Measurements from ENCODE around the gene SLC7A6.

The SLC7A6 gene

DNA sequence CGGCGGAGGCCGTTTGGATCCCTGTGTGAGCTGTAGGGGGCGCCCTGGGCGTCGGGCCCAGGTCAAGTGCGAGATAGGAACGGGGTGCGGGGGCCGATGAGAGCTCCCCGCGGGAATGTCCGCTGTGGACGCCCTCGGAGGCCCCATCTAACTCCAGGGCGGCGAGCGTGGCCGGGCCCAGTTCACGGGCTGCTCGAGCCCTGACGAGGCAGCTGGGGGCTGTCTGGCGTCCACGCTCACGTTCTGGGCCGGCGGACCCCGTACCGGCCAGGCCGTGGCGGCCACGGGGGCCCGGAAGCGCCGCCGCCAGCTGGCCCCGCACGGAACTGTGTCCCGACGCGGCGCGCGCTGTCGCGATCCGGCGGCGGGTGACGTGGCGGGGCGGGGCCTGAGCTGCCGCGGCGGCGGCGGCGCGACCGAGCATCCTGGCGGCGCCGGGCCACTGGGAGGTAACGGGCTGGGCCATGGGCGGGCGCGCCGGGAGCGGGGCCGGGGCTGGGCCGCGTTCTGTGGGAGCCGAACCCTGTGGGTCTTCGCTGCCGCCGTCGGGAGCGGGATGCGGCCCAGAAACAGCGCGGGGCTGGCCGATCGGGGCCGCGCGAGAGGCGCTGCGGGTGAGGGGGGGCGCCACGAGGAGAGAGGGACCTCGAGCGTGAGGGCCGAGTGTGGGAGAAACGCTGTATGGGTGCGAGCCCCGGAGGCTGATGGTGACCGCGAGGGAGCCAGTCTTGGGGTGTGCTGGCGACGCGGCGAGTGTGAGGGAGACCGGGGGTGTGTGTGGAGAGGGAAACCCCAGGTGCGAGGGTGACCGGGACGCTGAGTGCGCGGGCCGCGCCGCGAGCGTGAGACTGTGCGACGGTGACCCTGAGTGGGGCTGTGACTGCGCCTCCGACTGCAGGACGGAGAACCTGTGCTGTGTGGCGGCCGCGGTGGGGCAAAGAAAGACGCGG, at the start of gene SLC7A6:
TSS of gene SLC7A6 (plus strand) at position 399 of the 950 bp plus-strand sequence. CDS start 10,201 bp downstream, outside the sequence.
- DNase-seq: no peak

DNA sequence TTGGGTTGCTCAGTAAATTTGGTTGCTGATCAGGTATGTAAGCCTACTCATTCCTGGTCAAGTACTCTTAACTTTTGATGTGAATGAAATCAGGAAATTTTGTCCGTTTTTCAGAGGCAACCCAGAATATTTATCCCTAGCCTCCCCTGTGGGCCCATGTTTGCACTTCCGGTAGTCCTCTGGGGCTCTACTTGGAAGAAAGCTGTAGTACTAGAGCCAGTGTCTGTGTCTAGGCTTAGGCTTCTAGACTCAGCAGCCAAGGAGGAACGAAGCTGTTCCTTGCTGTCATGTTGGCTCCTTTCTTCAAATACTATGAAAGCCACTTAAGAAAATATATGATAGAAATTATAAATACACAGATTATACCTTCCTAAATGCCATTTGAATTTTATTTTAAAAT, 49.6 kb upstream of the SLC7A6 start:
- no peak for DNase-seq

DNA sequence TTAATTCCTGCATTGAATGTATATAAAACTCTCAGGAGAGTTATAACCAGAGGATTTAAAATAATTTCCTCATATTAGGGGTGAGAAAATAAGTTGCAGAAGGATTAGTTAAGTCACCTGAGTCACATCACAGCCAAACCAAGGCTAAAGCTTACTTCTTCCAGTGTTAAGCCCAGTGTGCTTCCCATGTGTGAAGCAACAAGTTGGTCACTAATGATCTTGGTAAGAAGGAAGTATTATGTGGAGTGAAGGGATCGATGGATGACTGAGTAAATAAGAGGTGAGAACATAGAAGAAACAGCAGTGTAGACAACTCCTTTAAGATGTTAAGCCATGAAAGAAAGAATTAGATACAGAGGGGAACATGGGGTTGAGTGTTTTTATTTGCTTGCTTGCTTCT, 49.0 kb upstream of the SLC7A6 start:
- no peak for DNase-seq

DNA sequence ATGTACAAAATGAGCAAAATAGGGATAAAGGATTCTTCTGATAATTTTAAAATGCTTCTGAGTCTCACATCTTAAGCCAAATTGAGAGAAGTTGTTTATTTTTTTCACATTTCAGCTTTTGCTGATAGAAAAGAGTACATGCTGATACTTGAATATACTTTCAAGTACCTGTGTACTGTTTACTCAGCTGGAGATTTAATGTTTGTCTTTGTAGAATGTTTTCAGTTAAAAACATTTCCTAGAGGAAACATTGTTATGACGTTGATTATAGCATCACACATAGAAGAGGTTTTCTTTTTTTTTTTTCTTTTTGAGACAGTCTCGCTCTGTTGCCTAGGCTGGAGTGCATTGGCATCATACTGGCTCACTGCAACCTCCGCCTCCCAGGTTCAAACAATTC, 48.1 kb upstream of the SLC7A6 start:
- no peak for DNase-seq

DNA sequence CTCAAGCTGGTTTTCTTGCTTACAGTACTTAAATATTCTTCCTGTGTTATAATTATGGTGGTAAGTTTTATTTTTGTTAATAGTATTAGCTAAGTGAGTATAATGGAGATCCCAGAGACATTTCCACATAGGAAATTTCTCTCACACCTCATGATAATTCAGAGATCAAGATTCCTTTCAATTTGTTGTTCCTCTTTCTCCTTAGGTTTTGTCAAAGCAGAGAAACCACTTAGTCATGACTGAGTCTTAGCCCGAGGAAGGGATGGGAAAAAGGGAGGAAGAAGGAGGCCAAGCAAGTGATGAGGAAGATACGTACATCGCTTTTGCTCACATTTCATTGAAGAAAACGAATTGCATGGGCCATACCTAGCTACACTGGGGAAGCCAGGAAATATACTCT, 46.8 kb upstream of the SLC7A6 start:
- no peak for DNase-seq

DNA sequence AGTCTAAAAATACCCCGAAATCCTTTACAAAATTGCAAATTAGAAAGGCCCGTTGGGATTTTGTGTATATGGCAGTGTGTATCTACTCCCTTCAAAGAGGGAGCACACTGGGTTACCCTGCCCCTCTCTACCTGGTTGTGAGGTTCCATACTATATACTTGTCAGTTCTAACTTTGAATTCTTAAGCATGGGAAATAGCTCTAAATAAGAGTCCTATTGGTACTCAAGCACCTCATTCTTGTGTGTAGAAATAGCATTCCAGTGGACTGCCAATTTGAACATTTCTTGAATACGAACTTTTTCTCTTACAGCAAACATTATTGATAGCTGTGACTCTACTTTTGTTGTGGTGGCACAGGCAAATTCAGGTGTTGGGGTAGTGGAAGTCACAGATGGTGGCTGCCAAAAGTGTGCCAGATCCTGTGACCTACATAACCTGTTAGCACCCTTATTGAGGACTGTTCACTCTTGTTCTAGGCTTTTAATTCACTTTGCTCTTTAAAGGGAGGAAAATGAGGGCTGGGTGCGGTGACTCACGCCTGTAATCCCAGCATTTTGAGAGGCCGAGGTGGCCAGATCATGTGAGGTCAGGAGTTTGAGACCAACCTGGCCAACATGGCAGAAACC, 44.5 kb upstream of the SLC7A6 start:
- no peak for DNase-seq

DNA sequence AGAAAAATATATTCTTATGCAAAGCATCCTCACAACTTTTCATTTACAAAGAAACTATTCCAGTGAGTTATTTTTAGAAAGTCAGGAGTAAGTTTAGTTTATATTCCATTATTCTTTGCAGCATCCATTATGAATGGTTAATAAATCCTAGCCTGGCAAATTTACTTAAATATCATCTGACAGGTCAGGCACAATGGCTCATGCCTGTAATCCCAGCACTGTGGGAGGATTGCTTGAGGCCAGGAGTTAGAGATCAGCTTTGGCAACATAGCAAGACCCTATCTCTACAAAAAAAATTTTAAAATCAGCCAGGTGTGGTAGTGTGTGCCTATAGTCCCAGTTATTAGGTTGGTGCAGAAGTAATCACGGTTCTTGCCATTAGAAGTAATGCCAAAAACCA, 41.3 kb upstream of the SLC7A6 start:
- DNase-seq: no peak

DNA sequence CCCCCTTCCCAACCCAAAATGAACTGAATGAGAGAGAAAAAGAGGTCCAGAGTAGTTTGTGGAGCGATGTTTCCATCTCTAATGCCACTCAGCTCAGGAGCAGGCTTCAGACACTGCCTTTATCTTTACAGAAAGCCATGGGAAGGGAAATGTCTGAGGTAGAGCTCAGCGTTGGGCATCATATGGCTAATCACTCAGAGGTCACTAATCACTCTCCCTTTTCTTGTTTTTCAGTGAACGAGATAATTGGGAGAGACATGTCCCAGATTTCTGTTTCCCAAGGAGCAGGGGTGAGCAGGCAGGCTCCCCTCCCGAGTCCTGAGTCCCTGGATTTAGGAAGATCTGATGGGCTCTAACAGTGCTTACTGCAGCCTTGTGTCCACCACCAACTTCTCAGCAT, 38.2 kb upstream of the SLC7A6 start:
- DNase-seq: no peak

DNA sequence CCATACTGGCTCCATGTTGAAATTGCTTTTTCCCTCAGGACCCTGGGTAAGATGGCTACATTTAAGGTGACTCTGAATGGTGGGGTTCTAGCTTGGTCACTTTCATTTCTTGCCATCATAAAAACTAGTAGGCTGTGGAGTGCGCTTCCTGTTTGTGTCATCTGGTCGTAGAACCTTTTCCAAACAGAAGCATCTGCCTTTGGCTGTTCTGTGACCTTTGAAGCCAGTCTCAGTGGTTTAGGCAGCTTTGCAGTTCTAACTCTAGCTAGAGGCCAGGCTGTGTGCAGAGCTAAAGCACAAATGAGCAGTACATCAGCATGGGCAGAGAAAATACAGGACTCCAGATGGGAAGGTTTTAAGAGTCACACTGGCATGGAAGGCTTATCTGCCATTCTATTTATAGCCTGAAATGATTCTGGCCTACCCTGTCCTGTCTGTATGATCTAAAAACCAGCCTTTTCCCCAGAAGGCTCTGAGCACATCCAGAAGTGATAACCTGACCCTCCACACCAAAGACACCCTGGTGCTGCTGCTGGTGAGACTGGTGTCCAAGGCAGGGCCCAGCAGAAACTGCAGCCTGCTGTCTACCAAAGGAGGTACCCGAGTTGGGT, 37.0 kb upstream of the SLC7A6 start:
- DNase-seq: no peak

DNA sequence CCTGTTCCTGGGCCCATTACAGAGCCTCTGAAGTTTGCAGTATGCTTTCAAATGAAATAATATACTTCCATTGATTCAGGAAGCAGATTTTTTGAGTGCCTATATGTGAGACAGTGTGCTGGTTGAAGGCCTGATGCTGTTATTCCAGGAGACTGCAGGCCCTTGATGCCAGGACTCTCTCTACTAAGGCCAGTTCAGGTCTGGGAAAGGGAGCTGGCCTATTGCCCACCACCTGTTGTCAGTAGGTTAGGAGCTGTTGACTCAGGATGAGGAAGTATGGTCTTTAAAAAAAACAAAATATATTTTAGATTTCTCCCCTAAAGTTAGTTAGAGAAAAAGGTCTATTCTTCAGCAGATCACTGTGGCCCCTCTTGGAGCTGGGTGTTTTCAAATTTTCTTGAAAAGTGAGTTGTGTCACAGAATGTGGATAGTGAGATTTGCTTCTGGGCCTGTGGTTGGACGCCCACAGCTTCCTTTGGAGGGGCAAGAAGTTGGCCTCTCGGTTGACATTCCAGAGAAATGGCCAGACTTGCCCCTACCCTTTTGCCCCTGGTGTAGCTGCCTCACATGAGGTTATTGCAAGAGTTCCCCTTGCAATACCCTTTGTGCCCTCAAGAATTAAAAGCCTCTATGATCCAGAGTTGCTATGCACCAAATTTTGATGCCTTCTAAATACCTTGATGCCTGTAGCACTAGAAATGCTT, 36.3 kb upstream of the SLC7A6 start:
- DNase-seq: no peak

DNA sequence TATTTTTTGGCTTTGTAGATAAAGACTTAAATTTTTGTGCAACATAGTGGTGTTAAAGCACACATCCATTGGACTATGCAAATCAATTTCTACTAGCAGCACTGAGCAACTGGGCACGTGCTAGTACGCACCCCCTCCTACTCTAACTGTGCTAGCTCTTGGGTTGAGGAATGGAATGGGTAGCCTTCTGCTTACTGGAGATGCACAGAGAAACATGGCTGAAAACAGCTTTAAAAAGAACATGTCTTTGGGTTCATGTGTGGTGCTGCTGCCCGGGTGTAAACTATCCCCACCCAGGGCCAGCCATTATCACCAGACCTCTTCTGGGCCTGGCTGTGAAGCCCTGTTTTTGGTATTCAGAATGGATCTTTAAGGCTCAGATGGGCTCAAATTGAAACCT, 35.7 kb upstream of the SLC7A6 start:
- DNase-seq: no peak

DNA sequence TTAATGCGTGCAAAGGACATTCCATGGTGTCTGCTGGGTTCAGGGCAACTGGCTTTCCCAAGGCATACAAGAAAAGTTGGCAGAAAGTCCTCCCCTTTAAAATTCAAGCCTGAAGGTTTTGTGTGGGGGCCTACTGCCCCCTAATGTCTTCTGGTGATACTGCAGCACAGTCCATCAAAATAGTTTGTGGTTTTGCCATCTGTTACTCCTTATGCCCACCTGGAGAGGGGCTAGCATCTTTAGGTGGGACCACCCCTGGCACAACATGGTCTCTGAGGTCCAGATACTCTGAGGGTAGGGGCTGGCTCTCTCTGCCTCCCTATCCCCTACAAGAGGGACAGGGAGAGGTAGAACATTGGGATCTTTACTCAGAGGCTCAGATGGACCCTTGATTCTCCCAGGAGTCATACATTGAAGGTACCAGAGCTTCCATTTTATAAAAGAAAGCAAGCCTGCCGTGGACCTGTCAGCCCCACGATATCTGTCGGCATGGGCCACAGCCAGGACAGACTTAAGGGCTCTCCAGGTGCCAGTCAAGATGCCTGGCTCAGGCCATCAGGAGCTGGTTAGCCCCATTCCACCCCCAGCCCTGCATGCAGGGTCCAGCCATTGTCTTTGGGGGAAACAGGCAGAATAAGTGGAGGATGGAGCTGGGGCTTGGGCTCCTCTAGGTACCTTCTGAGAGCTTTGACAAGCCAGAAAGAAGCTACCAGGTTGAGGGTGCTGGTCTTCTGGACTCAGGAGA, 34.7 kb upstream of the SLC7A6 start:
- peak; percentile 26 for DNase-seq

DNA sequence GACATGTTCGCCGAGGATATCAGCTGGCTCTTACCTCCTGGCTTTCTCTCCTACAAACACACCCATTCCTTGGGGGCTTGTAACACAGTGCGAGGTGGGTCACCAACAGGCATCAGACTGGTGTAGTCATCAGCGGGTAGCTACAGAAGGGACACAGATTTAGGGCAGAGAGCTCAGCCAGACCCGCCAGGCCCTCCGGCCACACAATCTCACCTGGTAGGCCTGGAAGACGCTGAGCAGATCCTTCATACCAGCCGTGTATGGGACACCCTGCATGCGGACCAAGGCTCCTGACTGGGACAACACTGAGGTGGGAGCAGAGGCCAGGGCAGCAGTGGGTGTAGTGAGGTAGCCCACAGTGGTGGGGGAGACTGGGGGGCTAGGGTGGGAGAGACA, 34.2 kb upstream of the SLC7A6 start:
- no peak for DNase-seq

DNA sequence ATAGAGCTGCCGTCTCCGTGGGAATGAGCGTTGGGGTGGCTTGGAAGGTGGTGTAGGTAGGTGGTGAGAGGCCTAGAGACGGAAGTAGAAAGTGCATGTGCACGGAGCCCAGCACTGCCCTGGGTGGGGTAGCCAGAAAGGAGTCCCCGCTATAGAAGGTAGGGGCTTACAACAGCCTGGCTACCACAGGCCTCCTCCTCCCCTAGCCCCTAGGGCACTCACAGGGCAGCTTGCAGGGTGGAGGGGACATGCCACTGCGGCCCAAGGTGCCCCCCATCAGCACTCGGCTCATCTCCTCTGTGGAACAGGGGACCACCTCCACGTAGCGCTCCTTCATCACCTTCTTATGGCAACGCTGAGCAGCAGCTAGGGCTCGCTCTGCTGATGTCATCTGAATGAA, 33.4 kb upstream of the SLC7A6 start:
- no peak for DNase-seq

DNA sequence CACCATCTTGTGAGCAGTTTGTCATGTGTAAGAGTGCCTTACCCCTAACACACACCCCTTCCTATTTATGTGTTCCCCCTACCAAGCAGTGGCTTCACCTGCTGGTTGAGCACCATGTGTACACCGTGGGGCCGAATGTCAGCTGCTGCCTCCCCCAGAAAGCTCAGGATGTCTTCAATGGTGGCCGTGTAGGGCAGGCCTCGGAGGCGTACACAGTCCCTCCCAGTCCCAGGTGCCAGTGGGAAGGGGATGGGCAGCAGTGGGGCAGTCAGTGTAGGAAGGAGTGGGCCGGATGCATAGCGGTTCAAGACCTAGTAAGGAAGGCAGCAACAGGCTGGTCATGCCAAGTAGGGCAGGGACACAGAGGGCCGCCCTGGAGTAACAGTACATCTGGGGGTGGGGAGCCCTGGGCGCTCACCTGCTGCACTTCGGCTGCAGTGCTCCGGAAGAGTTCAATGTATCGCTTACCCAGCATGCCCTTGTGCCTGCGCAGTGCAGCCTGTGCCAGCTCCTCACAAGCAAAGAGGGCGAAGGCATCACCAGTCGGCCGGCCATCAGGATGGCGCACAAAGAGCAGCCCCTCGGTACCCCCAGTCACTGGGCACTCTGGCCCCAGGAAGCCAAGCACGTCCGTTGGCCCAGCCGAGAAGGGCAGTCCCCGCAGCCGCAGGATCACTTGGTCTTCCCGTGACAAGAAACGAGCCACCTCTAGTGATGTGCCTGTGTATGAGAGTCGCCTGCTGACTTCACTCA, 32.8 kb upstream of the SLC7A6 start:
- no peak for DNase-seq

DNA sequence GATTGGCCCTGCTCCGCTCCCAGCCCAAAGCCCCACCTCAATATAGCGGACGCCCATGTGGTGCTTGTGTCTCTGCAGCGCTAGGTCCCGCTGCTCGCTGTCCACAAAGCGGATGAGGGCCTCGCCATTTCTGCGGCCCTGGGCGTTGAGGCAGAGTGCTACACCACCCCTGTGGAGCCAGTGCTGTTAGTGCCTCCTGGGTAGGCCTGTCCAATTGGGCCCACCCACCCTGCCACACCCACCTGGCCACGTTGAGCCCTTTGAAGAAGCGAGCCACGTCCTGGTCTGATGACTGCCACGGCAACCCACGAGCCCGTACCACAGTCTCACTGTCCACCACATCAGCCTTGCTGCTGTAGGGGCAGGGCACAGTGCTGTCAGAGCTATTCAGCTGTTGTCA, 32.0 kb upstream of the SLC7A6 start:
- no peak for DNase-seq

DNA sequence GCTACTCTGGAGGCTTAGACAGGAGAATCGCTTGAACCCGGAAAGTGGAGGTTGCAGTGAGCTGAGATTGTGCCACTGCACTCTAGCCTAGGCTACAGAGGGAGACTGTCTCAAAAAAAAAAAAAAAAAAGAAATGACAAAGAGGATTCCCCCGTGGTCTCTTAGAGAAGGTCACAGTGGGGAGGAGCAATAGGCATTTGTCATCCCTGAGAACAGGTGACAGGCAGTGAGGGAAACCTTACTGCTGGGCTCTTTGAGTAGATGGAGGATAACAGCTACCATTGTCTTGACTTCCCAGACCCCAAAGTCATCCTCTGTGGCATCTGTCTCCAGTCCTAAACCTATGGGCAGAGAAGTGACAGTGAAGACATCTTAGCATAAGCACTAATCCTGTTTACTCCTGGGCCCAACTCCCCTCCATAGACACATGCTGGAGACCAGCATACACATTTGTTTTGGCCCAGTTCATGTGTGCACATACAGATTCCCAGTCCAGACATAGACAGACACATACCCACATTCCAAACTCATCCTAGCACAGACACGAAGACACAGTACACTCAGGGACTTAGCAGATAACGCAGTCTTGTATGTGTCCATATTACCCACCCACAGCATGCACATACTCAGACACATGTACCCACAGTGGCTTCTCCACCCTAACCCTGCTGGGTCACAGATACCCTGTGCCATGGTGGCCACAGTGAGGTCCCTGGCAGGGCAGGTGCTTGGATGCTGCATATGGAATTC, 31.1 kb upstream of the SLC7A6 start:
- DNase-seq: no peak

DNA sequence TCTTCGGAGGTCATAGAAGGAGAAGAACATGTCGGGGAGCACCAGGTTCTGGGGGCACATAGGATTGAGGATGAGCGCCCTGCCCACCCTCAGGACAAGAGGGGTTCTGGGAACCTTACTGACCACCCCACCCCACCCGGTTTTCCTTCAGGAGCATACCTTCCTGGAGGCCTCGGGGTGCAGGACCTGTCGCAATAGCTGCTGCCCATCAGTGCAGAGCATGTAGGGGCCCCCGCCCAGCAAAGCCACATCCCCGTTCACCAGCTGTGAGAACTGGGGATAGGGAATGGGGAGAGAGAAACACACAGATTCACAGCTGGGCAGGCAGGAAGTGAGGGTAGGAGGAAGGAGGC, 30.5 kb upstream of the SLC7A6 start:
- no peak for DNase-seq

DNA sequence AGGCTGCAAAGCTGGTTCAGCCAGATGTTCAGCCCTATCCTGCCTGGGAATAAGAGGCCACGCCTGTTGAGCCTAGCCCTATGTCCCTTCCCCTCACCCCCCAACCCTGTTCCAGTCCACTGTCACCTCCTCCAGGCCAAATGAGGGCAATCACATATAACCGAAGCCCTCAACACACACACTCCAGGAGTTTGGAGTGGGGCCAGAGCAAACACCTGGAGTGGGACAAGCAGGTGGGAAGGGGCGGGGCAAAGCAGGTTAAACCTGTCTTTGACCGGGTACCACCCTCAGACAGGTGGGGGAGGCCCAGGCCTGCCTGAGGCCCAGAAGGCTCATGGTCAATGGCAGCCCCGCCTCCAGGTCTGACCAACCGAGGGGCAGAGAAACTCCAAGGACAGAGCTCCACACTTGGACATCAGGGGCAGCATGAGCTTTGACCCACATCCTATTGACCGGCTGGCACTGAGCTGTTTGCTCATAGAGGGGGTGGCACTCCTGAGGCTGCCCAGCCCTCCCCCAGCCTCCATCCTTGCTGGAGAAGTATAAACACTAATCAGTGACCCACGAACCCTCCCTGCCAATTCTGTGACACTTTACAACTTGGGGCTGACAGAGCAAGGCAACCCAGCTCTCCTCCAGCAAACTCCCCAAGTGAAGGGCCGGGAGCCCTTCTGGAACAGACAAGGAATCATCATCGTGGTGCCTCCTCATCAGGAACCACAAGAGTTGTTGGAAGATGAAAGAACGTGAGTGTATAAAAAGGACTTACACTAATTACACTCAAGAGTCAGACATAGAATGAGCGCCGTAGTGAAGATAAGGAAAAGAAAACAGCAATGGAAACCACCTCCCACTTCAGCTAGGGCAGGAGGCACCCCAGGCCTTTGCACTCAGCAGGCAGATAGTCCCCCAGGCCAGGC, 29.9 kb upstream of the SLC7A6 start:
- no peak for DNase-seq

All from NCI-H524 treated with DMSO at 0.1 percent for 48 hours (cell line).